LNCaP clone FGC (cell line): Measurements from ENCODE around the gene OR52E5.

Experiments used
- DNase-seq: peaks from one replicate; pipeline ENCODE4 v3.0.0-alpha.2; 2011; ENCODE audit warnings: low read depth
- H3K4me3 ChIP-seq: 2 replicates; pipeline ENCODE4 v1.5.1; 2011; ENCODE audit warnings: mild to moderate bottlenecking, low read depth, low read length, control low read depth
- CTCF ChIP-seq: IDR thresholded peaks from 2 replicates; pipeline ENCODE4 v1.5.1; 2012; ENCODE audit warnings: mild to moderate bottlenecking; ENCODE audit not compliant: control insufficient read depth, insufficient read depth; ENCODE audit errors: extremely low read depth

Gene OR52E5

GRCh38 chr11:5880329-5880728, 12.7 kb upstream of the OR52E5 start, which contains the start of gene OR52E4:
TSS of gene OR52E4 (plus strand) at chr11:5880629. CDS start at chr11:5884293, 3,664 bp downstream.
- TF ChIP-seq CTCF, result no peak
- DNase-seq, result no peak

GRCh38 chr11:5881756-5882155, 11.3 kb upstream of the OR52E5 start:
- DNase-seq, result no peak
- H3K4me3 ChIP-seq, result no peak overlapping the region
- no peak for TF ChIP-seq CTCF

More at GRCh38 chr11:5880329-5880728, 12.7 kb upstream of the OR52E5 start, which contains the start of gene OR52E4:
- no peak within 1 kb of the TSS for H3K4me3 ChIP-seq

- DNase-seq, result no peak
- H3K4me3 ChIP-seq, result no peak overlapping the region
- no peak for TF ChIP-seq CTCF
Measured at GRCh38 chr11:5887172-5887571, 5.8 kb upstream of the OR52E5 start.

GRCh38 chr11:5887661-5888060, 5.3 kb upstream of the OR52E5 start:
- DNase-seq, result no peak
- no peak overlapping the region for H3K4me3 ChIP-seq
- no peak for TF ChIP-seq CTCF

GRCh38 chr11:5891216-5891800, 1.7 kb upstream of the OR52E5 start:
- H3K4me3 ChIP-seq, result no peak overlapping the region
- no peak for DNase-seq
- TF ChIP-seq CTCF, result peak; percentile 39; the same call in 1 of the 2 replicates

GRCh38 chr11:5899534-5899933, 6.5 kb downstream of the OR52E5 start:
- DNase-seq, result no peak
- TF ChIP-seq CTCF, result no peak
- no peak overlapping the region for H3K4me3 ChIP-seq

- TF ChIP-seq CTCF, result no peak
- no peak overlapping the region for H3K4me3 ChIP-seq
- no peak for DNase-seq
Measured at GRCh38 chr11:5910540-5910939, 17.5 kb downstream of the OR52E5 start.
